Measurements from ENCODE around the gene TUBA3C.
"Not testable (repeated sequence)": the region's sequence is repeated elsewhere in the genome, so short reads cannot be mapped to it uniquely, and the experiment has no call there.

Gene TUBA3C

GRCh38 chr13:19181621-19182485 is at the start of gene TUBA3C:
TSS of gene TUBA3C (minus strand) at chr13:19181824. CDS start at chr13:19181747, 77 bp downstream.
- no peak for DNase-seq

GRCh38 chr13:19207413-19207812 is 25.8 kb upstream of the TUBA3C start:
- DNase-seq, result not testable (repeated sequence)

- DNase-seq, result not testable (repeated sequence)
Measured at GRCh38 chr13:19192622-19193021, 11.0 kb upstream of the TUBA3C start.

- not testable (repeated sequence) for DNase-seq
Measured at GRCh38 chr13:19189911-19190310, 8.3 kb upstream of the TUBA3C start.

GRCh38 chr13:19189368-19189767 is 7.7 kb upstream of the TUBA3C start:
- not testable (repeated sequence) for DNase-seq

- no peak for DNase-seq
Measured at GRCh38 chr13:19185865-19186645, 4.4 kb upstream of the TUBA3C start.

GRCh38 chr13:19185086-19185864 is 3.7 kb upstream of the TUBA3C start:
- DNase-seq, result no peak

- no peak for DNase-seq
Measured at GRCh38 chr13:19184176-19184575, 2.6 kb upstream of the TUBA3C start.

- no peak for DNase-seq
Measured at GRCh38 chr13:19183676-19184075, 2.1 kb upstream of the TUBA3C start.

- DNase-seq, result no peak
Measured at GRCh38 chr13:19182536-19182935, 912 bp upstream of the TUBA3C start.

- DNase-seq, result no peak
Measured at GRCh38 chr13:19181021-19181620, 503 bp downstream of the TUBA3C start.

GRCh38 chr13:19179916-19180315 is 1.7 kb downstream of the TUBA3C start:
- no peak for DNase-seq

GRCh38 chr13:19178901-19179593 is 2.6 kb downstream of the TUBA3C start:
- DNase-seq, result no peak

GRCh38 chr13:19176981-19177776 is 4.4 kb downstream of the TUBA3C start:
- DNase-seq, result not testable (repeated sequence)

GRCh38 chr13:19173752-19174151 is 7.9 kb downstream of the TUBA3C start:
- no peak for DNase-seq

GRCh38 chr13:19172647-19173030 is 9.0 kb downstream of the TUBA3C start:
- no peak for DNase-seq

GRCh38 chr13:19172007-19172646 is 9.5 kb downstream of the TUBA3C start:
- no peak for DNase-seq

- DNase-seq, result no peak
Measured at GRCh38 chr13:19171563-19171962, 10.1 kb downstream of the TUBA3C start.

GRCh38 chr13:19169991-19170390 is 11.6 kb downstream of the TUBA3C start:
- no peak for DNase-seq

- DNase-seq, result no peak
Measured at GRCh38 chr13:19169496-19169895, 12.1 kb downstream of the TUBA3C start.

GRCh38 chr13:19161308-19161707 is 20.3 kb downstream of the TUBA3C start:
- DNase-seq, result no peak

Data from NCI-H226 (cell line).